ENCODE data around the gene EYA4.

EYA4 gene

GRCh38 chr6:133404151-133404550 is 163.0 kb downstream of the EYA4 start:
- no peaks in the 10 kb centered on the region for H3K4me1 ChIP-seq (ENCODE audit: insufficient read depth, low read length, severe bottlenecking)
- H2AFZ ChIP-seq (ENCODE audit: low read length) = no peak overlapping the region
- H3F3A ChIP-seq (ENCODE audit: insufficient read depth, low read length) = no peaks in the 10 kb centered on the region
- H3K27ac ChIP-seq (ENCODE audit: low read depth, low read length, poor library complexity, severe bottlenecking) = no peak overlapping the region
- no peak overlapping the region for H3K4me2 ChIP-seq (ENCODE audit: low read length)
- H3K9me3 ChIP-seq (ENCODE audit: low read length) = no peaks in the 10 kb centered on the region
- H4K20me1 ChIP-seq (ENCODE audit: insufficient read depth, low read length) = no peaks in the 10 kb centered on the region
- H3K36me3 ChIP-seq (ENCODE audit: insufficient read depth, low read length) = no peaks in the 10 kb centered on the region
- H3K79me2 ChIP-seq (ENCODE audit: insufficient read depth, low read length) = no peaks in the 10 kb centered on the region
- no peak overlapping the region for H3K4me3 ChIP-seq (ENCODE audit: low read depth, low read length, poor library complexity, severe bottlenecking)
- no peaks in the 10 kb centered on the region for H3K27me3 ChIP-seq (ENCODE audit: insufficient read depth, low read length)
- H3K9ac ChIP-seq (ENCODE audit: low read length) = no peak overlapping the region
- H3K9me2 ChIP-seq (ENCODE audit: low read depth, low read length) = no peaks in the 10 kb centered on the region
- no peak for TF ChIP-seq CTCF (IDR thresholded peaks at IDR 0.05; ENCODE audit: low read length)
- no peak for TF ChIP-seq EZH2 (IDR thresholded peaks at IDR 0.05; ENCODE audit: borderline replicate concordance, low read length)

GRCh38 chr6:133404728-133405127 is 163.6 kb downstream of the EYA4 start:
- TF ChIP-seq CTCF (IDR thresholded peaks at IDR 0.05; ENCODE audit: low read length) = no peak
- no peak for TF ChIP-seq EZH2 (IDR thresholded peaks at IDR 0.05; ENCODE audit: borderline replicate concordance, low read length)
- no peaks in the 10 kb centered on the region for H3K36me3 ChIP-seq (ENCODE audit: insufficient read depth, low read length)
- no peaks in the 10 kb centered on the region for H3K9me3 ChIP-seq (ENCODE audit: low read length)
- H3F3A ChIP-seq (ENCODE audit: insufficient read depth, low read length) = no peaks in the 10 kb centered on the region
- H3K27me3 ChIP-seq (ENCODE audit: insufficient read depth, low read length) = no peaks in the 10 kb centered on the region
- H3K4me2 ChIP-seq (ENCODE audit: low read length) = no peak overlapping the region
- no peak overlapping the region for H3K4me3 ChIP-seq (ENCODE audit: low read depth, low read length, poor library complexity, severe bottlenecking)
- no peak overlapping the region for H3K9ac ChIP-seq (ENCODE audit: low read length)
- H3K27ac ChIP-seq (ENCODE audit: low read depth, low read length, poor library complexity, severe bottlenecking) = no peak overlapping the region
- H3K4me1 ChIP-seq (ENCODE audit: insufficient read depth, low read length, severe bottlenecking) = no peaks in the 10 kb centered on the region
- H3K79me2 ChIP-seq (ENCODE audit: insufficient read depth, low read length) = no peaks in the 10 kb centered on the region
- no peaks in the 10 kb centered on the region for H3K9me2 ChIP-seq (ENCODE audit: low read depth, low read length)
- H4K20me1 ChIP-seq (ENCODE audit: insufficient read depth, low read length) = no peaks in the 10 kb centered on the region
- no peak overlapping the region for H2AFZ ChIP-seq (ENCODE audit: low read length)

- H2AFZ ChIP-seq (ENCODE audit: low read length) = no peak overlapping the region
- H3K27ac ChIP-seq (ENCODE audit: low read depth, low read length, poor library complexity, severe bottlenecking) = no peak overlapping the region
- no peaks in the 10 kb centered on the region for H3K79me2 ChIP-seq (ENCODE audit: insufficient read depth, low read length)
- no peaks in the 10 kb centered on the region for H3K9me3 ChIP-seq (ENCODE audit: low read length)
- no peak overlapping the region for H3K9ac ChIP-seq (ENCODE audit: low read length)
- no peak overlapping the region for H3K4me2 ChIP-seq (ENCODE audit: low read length)
- no peaks in the 10 kb centered on the region for H3K4me1 ChIP-seq (ENCODE audit: insufficient read depth, low read length, severe bottlenecking)
- no peak overlapping the region for H3K4me3 ChIP-seq (ENCODE audit: low read depth, low read length, poor library complexity, severe bottlenecking)
- H3K9me2 ChIP-seq (ENCODE audit: low read depth, low read length) = no peaks in the 10 kb centered on the region
- H3K36me3 ChIP-seq (ENCODE audit: insufficient read depth, low read length) = no peaks in the 10 kb centered on the region
- no peaks in the 10 kb centered on the region for H4K20me1 ChIP-seq (ENCODE audit: insufficient read depth, low read length)
- no peaks in the 10 kb centered on the region for H3F3A ChIP-seq (ENCODE audit: insufficient read depth, low read length)
- no peak for TF ChIP-seq CTCF (IDR thresholded peaks at IDR 0.05; ENCODE audit: low read length)
- no peak for TF ChIP-seq EZH2 (IDR thresholded peaks at IDR 0.05; ENCODE audit: borderline replicate concordance, low read length)
- no peaks in the 10 kb centered on the region for H3K27me3 ChIP-seq (ENCODE audit: insufficient read depth, low read length)
Observed at GRCh38 chr6:133407320-133408100, 166.4 kb downstream of the EYA4 start.
